ENCODE measurements around the gene DLK1.

DLK1 gene

GRCh38 chr14:100778951-100779690, 52.4 kb downstream of the DLK1 start:
- no peak for FAIRE-seq

- FAIRE-seq: no peak
Measured at GRCh38 chr14:100779691-100780080, 53.0 kb downstream of the DLK1 start.

DNA sequence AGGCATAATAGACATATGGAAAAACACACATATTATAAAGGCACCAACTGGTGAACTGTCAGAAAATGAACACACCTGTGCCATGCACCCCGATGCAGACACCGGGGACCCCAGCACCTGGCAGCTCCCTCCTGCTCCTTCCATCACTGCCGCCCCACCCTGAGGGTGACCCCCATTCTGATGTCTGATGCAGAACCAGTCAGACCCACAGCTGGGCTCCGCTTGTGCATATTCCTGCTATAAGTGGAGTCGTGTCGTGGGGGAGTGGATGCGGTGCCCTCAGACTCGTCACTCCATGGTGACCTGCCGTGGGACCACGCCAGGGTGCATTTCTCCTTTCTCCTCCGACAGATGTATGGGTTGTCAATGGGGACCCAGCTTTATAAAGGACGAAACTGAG, 53.6 kb downstream of the DLK1 start:
- no peak for FAIRE-seq

- FAIRE-seq: no peak
Measured at GRCh38 chr14:100780646-100781355, 54.1 kb downstream of the DLK1 start.

DNA sequence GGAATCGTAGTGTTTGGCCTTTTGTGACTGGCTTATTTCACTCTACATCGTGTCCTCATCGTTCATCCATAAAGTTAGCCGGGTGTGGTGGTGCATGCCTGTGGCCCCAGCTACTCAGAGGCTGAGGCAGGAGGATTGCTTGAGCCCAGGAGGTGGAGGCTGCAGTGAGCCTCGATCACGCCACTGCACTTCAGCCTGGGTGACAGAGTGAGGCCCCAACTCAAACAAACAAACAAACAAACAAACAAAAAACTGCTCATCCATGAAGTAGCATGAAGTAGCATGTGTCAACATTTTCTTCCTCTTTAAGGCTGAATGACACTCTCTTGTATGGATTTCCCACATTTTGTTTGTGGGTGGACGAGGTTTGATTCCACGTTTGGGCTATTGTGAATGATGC, 55.3 kb downstream of the DLK1 start:
- FAIRE-seq: no peak

- FAIRE-seq: no peak
Measured at GRCh38 chr14:100782516-100783320, 56.0 kb downstream of the DLK1 start.

GRCh38 chr14:100783630-100784370, 57.1 kb downstream of the DLK1 start:
- FAIRE-seq: no peak

GRCh38 chr14:100784523-100785337, 58.0 kb downstream of the DLK1 start:
- FAIRE-seq: no peak

DNA sequence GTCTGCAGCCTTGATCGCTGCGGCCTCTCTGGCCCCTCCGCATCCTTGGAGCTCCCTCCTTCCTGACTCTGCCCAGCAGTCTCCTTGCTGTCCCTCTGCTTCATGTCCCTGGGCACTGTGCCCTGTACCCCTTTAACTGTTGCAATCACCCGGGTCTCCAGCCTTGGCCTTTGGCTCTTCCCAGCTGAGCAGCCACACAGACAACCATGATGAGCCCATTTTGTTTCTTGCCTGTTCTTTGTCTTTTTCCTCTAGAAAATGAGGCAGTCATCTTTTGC, 58.6 kb downstream of the DLK1 start:
- FAIRE-seq: no peak

GRCh38 chr14:100785626-100786025, 58.9 kb downstream of the DLK1 start:
- FAIRE-seq: no peak

- FAIRE-seq: no peak
Measured at GRCh38 chr14:100786131-100786530, 59.4 kb downstream of the DLK1 start.

- no peak for FAIRE-seq
Measured at GRCh38 chr14:100786576-100787219, 60.0 kb downstream of the DLK1 start.

GRCh38 chr14:100787659-100788058, 61.0 kb downstream of the DLK1 start:
- FAIRE-seq: no peak

Measured in A204.1 (cell line).